Right lobe of liver (tissue), 4 donors: ENCODE measurements around the gene GRM5.
"Not testable (repeated sequence)": the region's sequence is repeated elsewhere in the genome, so short reads cannot be mapped to it uniquely, and the experiment has no call there.

Experiments used
- POLR2A ChIP-seq: fragments of 450-650 bp; IDR thresholded peaks from one replicate; pipeline ENCODE4 v1.6.1; 2017; ENCODE audit warnings: antibody characterized with exemption, mild to moderate bottlenecking
- TF ChIP-seq, protein P1 (sequence below), 4 donors: fragments of 200-600 bp in 3 of 4; fragments of 450-650 bp in 1 of 4; IDR thresholded peaks; one replicate each; pipeline versions ENCODE4 v1.5.1 to v1.8.0; 2016 to 2022; ENCODE audit warnings: antibody characterized with exemption in 4 of 4, mild to moderate bottlenecking in 2 of 4
- donor health status: DM: no; HTN: no; CAD: no.
- donor health status: DM: no; HTN: no; CAD: no.
- donor health status: DM: no; HTN: yes; CAD: no.

DNA sequence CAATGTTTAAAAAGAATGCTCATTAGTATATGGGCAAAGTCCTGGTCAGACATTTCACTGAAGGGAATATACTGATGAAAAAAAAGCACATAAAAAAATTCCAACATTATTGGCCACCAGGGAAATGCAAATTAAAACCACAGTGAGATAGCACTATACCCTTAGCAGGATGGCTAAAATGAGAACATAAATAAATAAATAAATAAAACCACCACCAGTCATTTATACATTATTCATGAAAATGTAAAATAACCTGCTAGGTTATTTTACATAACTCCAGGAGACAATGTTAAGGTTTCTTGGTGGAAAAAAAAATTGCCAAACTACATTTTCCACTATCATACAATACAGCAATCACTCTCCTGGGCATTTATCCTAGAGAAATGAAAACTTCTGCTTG lies 64.9 kb downstream of the GRM5 start:
- TF ChIP-seq, protein P1, sequence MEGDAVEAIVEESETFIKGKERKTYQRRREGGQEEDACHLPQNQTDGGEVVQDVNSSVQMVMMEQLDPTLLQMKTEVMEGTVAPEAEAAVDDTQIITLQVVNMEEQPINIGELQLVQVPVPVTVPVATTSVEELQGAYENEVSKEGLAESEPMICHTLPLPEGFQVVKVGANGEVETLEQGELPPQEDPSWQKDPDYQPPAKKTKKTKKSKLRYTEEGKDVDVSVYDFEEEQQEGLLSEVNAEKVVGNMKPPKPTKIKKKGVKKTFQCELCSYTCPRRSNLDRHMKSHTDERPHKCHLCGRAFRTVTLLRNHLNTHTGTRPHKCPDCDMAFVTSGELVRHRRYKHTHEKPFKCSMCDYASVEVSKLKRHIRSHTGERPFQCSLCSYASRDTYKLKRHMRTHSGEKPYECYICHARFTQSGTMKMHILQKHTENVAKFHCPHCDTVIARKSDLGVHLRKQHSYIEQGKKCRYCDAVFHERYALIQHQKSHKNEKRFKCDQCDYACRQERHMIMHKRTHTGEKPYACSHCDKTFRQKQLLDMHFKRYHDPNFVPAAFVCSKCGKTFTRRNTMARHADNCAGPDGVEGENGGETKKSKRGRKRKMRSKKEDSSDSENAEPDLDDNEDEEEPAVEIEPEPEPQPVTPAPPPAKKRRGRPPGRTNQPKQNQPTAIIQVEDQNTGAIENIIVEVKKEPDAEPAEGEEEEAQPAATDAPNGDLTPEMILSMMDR (IDR thresholded peaks at IDR 0.05): not testable (repeated sequence)
- not testable (repeated sequence) for TF ChIP-seq POLR2A
